ENCODE data around the gene AHCYL2.

DNA sequence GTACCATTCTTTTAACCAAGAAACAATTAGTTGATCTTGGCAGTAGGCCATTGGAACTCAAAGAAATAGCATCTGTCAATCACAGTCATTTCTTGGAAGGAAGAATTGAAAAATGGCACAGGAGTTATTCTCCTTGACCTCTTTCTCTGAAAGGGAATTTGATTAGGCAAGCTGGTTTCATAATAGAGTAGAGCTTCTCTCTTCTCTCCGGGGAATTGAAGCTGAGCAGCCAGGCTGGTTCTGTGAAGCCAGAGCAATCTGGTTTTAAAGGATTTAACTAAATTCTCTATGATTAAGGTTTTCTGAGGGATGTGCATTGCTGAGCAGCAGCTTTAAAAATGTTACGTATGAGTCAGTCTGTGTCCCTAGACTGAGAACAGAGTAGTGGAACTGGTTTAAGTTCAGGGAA, 70.2 kb downstream of the AHCYL2 start:
- no peak for TF ChIP-seq FOSL1 (IDR thresholded peaks at IDR 0.05; ENCODE audit: low read depth)
- TF ChIP-seq, protein P1, sequence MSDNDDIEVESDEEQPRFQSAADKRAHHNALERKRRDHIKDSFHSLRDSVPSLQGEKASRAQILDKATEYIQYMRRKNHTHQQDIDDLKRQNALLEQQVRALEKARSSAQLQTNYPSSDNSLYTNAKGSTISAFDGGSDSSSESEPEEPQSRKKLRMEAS (IDR thresholded peaks at IDR 0.05): no peak
- TF ChIP-seq, protein P2, sequence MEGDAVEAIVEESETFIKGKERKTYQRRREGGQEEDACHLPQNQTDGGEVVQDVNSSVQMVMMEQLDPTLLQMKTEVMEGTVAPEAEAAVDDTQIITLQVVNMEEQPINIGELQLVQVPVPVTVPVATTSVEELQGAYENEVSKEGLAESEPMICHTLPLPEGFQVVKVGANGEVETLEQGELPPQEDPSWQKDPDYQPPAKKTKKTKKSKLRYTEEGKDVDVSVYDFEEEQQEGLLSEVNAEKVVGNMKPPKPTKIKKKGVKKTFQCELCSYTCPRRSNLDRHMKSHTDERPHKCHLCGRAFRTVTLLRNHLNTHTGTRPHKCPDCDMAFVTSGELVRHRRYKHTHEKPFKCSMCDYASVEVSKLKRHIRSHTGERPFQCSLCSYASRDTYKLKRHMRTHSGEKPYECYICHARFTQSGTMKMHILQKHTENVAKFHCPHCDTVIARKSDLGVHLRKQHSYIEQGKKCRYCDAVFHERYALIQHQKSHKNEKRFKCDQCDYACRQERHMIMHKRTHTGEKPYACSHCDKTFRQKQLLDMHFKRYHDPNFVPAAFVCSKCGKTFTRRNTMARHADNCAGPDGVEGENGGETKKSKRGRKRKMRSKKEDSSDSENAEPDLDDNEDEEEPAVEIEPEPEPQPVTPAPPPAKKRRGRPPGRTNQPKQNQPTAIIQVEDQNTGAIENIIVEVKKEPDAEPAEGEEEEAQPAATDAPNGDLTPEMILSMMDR (IDR thresholded peaks at IDR 0.05 in 2 of 3, conservative IDR thresholded peaks at IDR 0.05 in 1 of 3; ENCODE audit: borderline replicate concordance in 1 of 3, insufficient read depth in 1 of 3, low read depth in 2 of 3, low read length in 2 of 3): no peak
- no peak for TF ChIP-seq TCF7L2 (IDR thresholded peaks at IDR 0.05; ENCODE audit: borderline replicate concordance, extremely low read depth, insufficient read depth, insufficient read length)

Measured in HCT116 (cell line).